Nephron (organoid): ENCODE data around the gene DIAPH3.

Experiments
- H3K27ac Mint-ChIP-seq, 3 experiments: 2 replicates each; pipeline ENCODE4 v1.8.0; 2020; ENCODE audit warnings: mixed read lengths in 3 of 3, mild to moderate bottlenecking in 2 of 3, moderate library complexity in 1 of 3
- H3K27me3 Mint-ChIP-seq: 2 replicates; pipeline ENCODE4 v1.8.0; 2021; ENCODE audit warnings: low read depth, mild to moderate bottlenecking, moderate library complexity, mixed read lengths
- H3K36me3 Mint-ChIP-seq: 2 replicates; pipeline ENCODE4 v1.8.0; 2020; ENCODE audit warnings: low read depth, mixed read lengths
- H3K4me1 Mint-ChIP-seq: 2 replicates; pipeline ENCODE4 v1.8.0; 2020; ENCODE audit warnings: mixed read lengths
- H3K4me3 Mint-ChIP-seq, 3 experiments: 2 replicates each; pipeline ENCODE4 v1.8.0; 2020; ENCODE audit warnings: mild to moderate bottlenecking in 3 of 3, mixed read lengths in 3 of 3, moderate library complexity in 2 of 3
- H3K9me3 Mint-ChIP-seq: 2 replicates; pipeline ENCODE4 v1.8.0; 2020; ENCODE audit warnings: mixed read lengths
- CTCF ChIP-seq, 3 experiments: fragments of 200-600 bp; sonication (generic); IDR thresholded peaks; one replicate each; pipeline ENCODE4 v1.5.0; 2021; ENCODE audit warnings: antibody characterized with exemption in 3 of 3; ENCODE audit not compliant: unreplicated experiment in 3 of 3

The DIAPH3 gene

GRCh38 chr13:59679254-59679653 is 484.5 kb downstream of the DIAPH3 start:
- Mint-ChIP-seq H3K9me3 (no peaks in the 10 kb centered on the region), H3K4me3 (no peak overlapping the region), H3K27ac (no peak overlapping the region), H3K4me1 (peaks cover 10% of the 10 kb centered on the region), H3K27me3 (no peaks in the 10 kb centered on the region), H3K36me3 (no peaks in the 10 kb centered on the region)
- TF ChIP-seq CTCF (IDR thresholded peaks at IDR 0.05; ENCODE audit: unreplicated experiment in 3 of 3) = no peak

- Mint-ChIP-seq H3K4me3 (no peak overlapping the region), H3K9me3 (no peaks in the 10 kb centered on the region), H3K27ac (peak overlapping the region; percentile 32 to 42 (median 32)), H3K4me1 (peaks cover 12% of the 10 kb centered on the region), H3K36me3 (no peaks in the 10 kb centered on the region), H3K27me3 (no peaks in the 10 kb centered on the region)
- peak; percentile 73 to 85 (median 85) for TF ChIP-seq CTCF (IDR thresholded peaks at IDR 0.05; ENCODE audit: unreplicated experiment in 3 of 3)
These were observed 485.5 kb downstream of the DIAPH3 start for GRCh38 chr13:59677966-59678814.

GRCh38 chr13:59677430-59677829 is 486.3 kb downstream of the DIAPH3 start:
- Mint-ChIP-seq H3K4me1 (peaks cover 17% of the 10 kb centered on the region), H3K27ac (no peak overlapping the region), H3K4me3 (no peak overlapping the region), H3K36me3 (no peaks in the 10 kb centered on the region), H3K9me3 (no peaks in the 10 kb centered on the region), H3K27me3 (no peaks in the 10 kb centered on the region)
- no peak for TF ChIP-seq CTCF (IDR thresholded peaks at IDR 0.05; ENCODE audit: unreplicated experiment in 3 of 3)

- no peaks in the 10 kb centered on the region for H3K27me3 Mint-ChIP-seq
- H3K4me3 Mint-ChIP-seq = no peak overlapping the region
- TF ChIP-seq CTCF (IDR thresholded peaks at IDR 0.05; ENCODE audit: unreplicated experiment in 3 of 3) = no peak
- H3K9me3 Mint-ChIP-seq = no peaks in the 10 kb centered on the region
- H3K27ac Mint-ChIP-seq = no peak overlapping the region
- H3K36me3 Mint-ChIP-seq = no peaks in the 10 kb centered on the region
- peaks cover 34% of the 10 kb centered on the region for H3K4me1 Mint-ChIP-seq
These were observed 489.1 kb downstream of the DIAPH3 start for GRCh38 chr13:59674616-59675015.

GRCh38 chr13:59673286-59673685 is 490.4 kb downstream of the DIAPH3 start:
- Mint-ChIP-seq H3K4me3 (no peak overlapping the region), H3K4me1 (peaks cover 36% of the 10 kb centered on the region), H3K27ac (peak overlapping the region in 2 of 3 experiments; percentile 6 to 8), H3K9me3 (no peaks in the 10 kb centered on the region), H3K36me3 (no peaks in the 10 kb centered on the region), H3K27me3 (no peaks in the 10 kb centered on the region)
- TF ChIP-seq CTCF (IDR thresholded peaks at IDR 0.05; ENCODE audit: unreplicated experiment in 3 of 3) = no peak

- Mint-ChIP-seq H3K4me1 (peaks cover 31% of the 10 kb centered on the region), H3K4me3 (no peak overlapping the region), H3K27me3 (no peaks in the 10 kb centered on the region), H3K36me3 (no peaks in the 10 kb centered on the region), H3K9me3 (no peaks in the 10 kb centered on the region), H3K27ac (peak overlapping the region; percentile 80 to 91 (median 88))
- TF ChIP-seq CTCF (IDR thresholded peaks at IDR 0.05; ENCODE audit: unreplicated experiment in 3 of 3) = no peak
These were observed 491.3 kb downstream of the DIAPH3 start for GRCh38 chr13:59672445-59672844.
